ENCODE measurements around the gene FADS1.

Gene FADS1

DNA sequence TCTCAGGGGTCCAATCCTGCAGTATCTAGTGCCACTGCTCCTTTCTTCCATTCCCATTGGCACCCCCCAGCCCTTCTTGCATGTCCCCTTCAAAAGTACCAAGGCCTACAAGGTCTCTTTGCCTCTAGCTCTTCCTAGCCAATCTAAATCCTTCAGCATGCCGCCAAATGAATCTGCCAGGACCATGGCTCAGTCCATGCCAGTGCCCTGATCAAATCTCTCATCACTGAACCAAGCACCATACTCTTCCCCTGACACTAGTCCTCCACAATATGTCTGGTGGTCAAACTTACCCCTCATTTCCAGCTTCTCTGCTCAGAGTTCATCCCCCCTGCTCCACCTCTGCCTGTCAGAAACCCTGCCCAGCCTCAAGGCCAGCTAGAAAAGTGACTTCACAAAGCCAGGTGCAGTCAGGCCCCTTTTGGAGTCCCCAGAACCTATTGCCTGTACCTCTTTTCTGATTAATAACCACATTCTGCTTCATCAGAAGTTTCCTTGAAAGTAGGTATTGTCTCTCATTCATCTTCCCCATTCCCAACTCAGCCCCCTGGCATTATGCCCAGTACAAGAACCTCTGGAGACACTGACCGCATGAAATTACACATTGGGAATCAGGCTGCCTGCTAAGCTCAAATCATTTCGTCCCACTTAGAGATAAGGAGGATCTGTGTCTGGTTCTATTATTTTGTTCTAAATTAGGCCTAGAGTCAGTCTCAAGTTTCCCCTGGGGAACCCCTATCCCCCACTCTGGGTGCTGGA, 12.7 kb downstream of the FADS1 start:
- TF ChIP-seq POLR2A (IDR thresholded peaks at IDR 0.05; ENCODE audit: low read depth, low read length), result no peak
- FAIRE-seq, result no peak
- no peak for DNase-seq (ENCODE audit: insufficient read length, low spot score)

DNA sequence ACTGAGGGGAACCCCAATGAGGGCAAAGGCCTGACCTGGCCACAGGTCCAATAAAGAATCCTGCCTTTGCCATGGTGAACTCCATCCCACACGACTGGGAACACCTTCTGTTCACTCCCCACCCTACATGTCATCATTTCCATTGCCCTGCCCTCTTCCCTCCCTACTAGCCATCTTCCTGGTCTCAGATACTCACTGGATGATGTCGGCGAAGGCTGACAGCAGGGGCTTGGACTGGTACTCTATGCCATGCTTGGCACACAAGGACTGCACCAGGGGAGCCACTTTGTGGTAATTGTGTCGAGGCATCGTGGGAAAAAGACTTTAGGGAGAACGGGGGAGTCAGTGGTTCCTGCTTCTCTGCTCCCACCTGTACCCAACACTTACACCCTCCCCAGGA, 14.2 kb downstream of the FADS1 start:
- FAIRE-seq (no peak), DNase-seq (ENCODE audit: insufficient read length, low spot score) (no peak)
- TF ChIP-seq POLR2A (IDR thresholded peaks at IDR 0.05; ENCODE audit: low read depth, low read length), result no peak

DNA sequence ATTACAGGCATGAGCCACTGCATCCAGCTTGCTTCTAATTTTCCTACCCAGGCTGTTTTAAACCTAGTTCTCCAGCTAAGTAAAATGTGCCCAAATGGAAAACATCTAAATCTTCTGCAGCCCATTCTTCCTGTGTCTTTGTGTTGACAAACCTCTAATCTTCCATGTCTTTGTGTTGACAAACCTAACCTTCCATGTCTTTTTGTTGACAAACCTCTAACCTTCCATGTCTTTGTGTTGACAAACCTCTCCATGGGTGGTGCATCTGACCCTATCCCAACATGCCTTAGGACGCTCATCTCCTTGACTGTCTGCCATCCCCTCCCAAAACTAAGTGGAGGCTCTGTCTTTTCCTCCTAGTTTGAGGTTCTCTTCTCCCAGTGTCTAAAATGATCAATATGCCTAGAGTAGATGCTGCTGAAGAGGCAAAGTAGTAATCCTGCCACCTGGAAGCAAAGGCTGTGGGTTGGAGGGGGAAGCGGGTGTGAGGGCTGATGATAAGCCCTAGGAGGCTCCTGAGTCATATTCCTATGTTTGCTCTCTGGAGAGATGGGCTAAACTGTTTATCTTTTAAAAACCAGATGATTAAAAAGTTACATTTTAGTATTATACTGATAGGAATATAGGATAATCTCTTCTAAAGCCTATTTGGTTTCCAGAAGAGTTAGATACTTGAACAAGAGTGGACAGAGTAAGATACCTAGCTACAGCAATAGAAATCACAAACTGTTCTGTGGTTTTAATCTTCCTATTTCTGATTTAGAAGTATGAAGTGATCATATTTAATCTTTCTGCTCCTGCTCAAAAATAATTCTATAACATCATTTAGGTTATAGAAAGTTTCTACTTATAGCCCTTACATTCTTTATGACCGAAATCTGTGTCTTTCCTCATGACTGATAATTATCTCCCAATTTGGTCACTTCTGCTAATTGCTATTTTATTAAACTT, 16.2 kb downstream of the FADS1 start:
- FAIRE-seq (no peak), DNase-seq (ENCODE audit: insufficient read length, low spot score) (no peak)
- no peak for TF ChIP-seq POLR2A (IDR thresholded peaks at IDR 0.05; ENCODE audit: low read depth, low read length)

DNA sequence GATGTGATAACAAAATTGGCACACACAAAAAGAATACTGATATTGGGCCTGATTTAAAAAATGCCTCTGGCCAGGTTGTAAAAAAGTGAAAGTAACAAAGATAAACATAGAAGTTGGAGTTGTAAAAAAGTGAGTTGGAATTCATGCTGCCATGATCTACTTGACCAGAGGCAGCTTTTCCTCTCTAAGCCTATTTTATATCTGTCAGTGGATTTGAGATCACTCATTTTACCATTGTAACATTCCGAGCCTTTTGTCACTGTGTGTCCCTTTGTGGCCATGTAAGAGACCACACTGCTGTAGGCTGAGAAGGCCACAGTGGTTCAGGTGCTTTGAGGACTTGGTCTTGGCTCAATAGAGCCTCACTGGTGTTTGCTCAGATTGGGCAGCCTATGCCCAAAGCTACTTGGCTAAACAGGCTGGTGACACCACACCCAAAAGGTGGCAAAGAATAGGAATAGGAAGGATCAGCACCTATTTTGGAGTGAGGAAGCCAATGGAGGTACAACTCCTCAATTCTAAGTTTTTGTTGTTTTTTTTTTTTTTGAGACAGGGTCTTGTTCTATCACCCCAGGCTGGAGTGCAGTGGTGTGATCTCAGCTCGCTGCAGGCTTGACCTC, 17.0 kb downstream of the FADS1 start:
- FAIRE-seq, result no peak
- DNase-seq (ENCODE audit: insufficient read length, low spot score), result no peak

DNA sequence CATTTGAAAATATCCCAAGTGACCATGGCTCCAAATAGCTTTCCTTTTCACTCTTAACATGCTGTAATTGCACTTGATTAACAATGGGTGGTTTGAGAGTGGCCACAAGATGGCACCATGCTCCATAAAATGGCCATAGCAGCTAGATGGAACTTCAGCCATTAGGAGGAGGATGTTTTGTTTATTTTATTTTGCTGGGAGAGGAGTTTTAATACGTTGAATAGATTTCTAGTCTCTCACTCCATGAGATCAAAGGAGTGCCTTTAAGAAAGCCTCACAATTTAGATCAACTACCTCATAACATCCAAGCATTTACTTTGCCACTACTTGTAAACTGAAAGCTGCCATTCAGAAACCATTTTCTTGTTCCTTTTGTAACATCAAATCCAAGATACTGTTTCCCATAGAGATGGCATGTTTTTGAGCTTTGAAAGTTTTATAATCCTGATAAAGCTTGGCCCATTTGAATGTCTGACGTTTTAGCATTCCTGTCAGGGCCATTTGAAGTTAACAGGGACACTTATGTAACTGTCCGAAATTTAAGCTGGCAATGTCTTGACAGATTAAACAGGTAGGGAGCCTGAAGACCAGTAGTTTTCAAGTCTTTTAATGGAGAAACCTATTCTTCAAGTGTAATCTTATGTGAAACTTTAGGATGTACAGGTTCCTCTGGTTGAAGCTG, 19.4 kb downstream of the FADS1 start:
- DNase-seq (ENCODE audit: insufficient read length, low spot score) (no peak), FAIRE-seq (no peak)

More for the DNA sequence above, 17.0 kb downstream of the FADS1 start:
- TF ChIP-seq POLR2A (IDR thresholded peaks at IDR 0.05; ENCODE audit: low read depth, low read length), result no peak

DNA sequence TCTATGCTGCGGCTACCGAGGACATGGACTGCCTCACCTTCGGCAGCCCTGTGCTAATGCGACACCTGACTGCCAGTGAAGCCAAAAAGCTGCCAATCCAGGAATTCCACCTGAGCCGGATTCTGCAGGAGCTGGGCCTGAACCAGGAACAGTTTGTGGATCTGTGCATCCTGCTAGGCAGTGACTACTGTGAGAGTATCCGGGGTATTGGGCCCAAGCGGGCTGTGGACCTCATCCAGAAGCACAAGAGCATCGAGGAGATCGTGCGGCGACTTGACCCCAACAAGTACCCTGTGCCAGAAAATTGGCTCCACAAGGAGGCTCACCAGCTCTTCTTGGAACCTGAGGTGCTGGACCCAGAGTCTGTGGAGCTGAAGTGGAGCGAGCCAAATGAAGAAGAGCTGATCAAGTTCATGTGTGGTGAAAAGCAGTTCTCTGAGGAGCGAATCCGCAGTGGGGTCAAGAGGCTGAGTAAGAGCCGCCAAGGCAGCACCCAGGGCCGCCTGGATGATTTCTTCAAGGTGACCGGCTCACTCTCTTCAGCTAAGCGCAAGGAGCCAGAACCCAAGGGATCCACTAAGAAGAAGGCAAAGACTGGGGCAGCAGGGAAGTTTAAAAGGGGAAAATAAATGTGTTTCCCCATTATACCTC, 20.8 kb downstream of the FADS1 start:
- no peak for FAIRE-seq
- DNase-seq (ENCODE audit: insufficient read length, low spot score), result no peak
- no peak for TF ChIP-seq POLR2A (IDR thresholded peaks at IDR 0.05; ENCODE audit: low read depth, low read length)

More for the DNA sequence above, 19.4 kb downstream of the FADS1 start:
- no peak for TF ChIP-seq POLR2A (IDR thresholded peaks at IDR 0.05; ENCODE audit: low read depth, low read length)

DNA sequence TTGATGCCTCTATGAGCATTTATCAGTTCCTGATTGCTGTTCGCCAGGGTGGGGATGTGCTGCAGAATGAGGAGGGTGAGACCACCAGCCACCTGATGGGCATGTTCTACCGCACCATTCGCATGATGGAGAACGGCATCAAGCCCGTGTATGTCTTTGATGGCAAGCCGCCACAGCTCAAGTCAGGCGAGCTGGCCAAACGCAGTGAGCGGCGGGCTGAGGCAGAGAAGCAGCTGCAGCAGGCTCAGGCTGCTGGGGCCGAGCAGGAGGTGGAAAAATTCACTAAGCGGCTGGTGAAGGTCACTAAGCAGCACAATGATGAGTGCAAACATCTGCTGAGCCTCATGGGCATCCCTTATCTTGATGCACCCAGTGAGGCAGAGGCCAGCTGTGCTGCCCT, 21.3 kb downstream of the FADS1 start:
- DNase-seq (ENCODE audit: insufficient read length, low spot score), result no peak
- no peak for TF ChIP-seq POLR2A (IDR thresholded peaks at IDR 0.05; ENCODE audit: low read depth, low read length)
- no peak for FAIRE-seq

DNA sequence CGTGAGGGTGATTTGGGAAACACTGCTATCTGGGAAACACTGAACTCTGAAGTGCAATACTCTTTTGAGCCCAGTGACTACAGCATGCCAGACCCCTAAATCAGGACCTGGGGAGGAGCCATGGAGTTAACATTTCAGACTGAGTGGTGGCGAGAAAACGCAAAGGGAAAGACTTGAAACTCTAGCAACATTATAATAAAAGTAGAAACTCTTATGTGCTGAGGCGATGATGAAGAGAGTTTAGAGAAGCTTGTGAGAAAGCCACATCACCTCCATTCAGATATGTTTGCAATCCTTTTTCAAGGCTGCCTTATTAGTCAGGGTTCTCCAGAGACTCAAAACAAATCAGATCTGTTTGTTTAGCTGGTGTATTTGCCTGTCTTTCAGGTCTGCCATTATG, 22.2 kb downstream of the FADS1 start:
- FAIRE-seq, result no peak
- no peak for DNase-seq (ENCODE audit: insufficient read length, low spot score)
- TF ChIP-seq POLR2A (IDR thresholded peaks at IDR 0.05; ENCODE audit: low read depth, low read length), result no peak

DNA sequence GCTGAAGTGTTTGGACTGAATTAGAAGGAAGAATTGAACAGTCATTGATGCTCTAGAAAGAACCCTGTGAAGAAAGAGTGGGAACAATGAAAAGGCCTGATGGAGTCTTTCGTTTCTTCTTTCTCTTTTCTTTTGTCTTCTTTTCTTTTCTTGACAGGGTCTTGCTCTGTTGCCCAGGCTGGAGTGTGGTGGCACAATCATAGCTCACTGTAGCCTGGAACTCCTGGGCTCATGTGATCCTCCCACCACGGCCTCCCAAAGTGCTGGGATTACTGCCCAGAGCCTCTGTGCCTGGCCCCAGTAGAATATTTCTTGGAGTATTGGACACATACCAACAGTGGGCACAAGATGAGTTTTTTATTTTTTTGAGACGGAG, 23.0 kb downstream of the FADS1 start:
- DNase-seq (ENCODE audit: insufficient read length, low spot score) (no peak), FAIRE-seq (no peak)
- no peak for TF ChIP-seq POLR2A (IDR thresholded peaks at IDR 0.05; ENCODE audit: low read depth, low read length)

DNA sequence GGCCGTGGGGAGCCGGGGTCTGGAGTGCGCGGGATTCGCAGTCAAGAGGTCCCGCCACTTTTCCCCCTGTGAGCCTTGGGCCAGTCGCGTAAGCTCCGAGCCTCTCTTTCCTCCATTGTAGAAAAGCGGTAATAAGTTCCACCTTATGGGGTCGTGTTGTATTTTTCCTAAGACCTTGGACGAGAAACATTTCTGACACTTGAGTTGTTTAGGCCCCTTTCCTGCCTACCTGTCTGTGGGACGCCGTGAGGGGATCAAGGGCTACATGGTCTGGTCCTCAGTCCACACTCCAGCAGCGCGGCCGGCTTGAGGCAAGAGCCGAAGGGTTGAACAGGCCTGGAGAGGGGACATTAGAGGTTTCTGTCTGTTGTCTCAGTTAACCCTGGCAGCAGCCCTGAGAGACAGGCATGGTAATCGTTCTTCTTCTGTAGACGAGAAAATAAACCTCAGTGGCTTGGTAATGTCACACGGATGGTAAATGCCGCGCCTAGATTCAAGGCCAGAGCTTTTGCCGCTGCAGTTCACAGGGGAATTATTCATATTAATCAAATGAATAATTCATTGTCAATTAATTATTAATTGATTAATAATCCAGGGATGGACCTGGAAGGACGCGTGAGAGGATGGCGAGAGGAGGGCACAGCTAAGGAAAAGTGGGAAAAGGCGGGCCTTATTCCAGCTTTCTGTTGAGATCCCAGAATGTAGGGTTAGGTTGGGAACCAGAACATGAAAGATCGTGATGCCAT, 23.5 kb downstream of the FADS1 start:
- DNase-seq (ENCODE audit: insufficient read length, low spot score) (no peak), FAIRE-seq (no peak)
- no peak for TF ChIP-seq POLR2A (IDR thresholded peaks at IDR 0.05; ENCODE audit: low read depth, low read length)

DNA sequence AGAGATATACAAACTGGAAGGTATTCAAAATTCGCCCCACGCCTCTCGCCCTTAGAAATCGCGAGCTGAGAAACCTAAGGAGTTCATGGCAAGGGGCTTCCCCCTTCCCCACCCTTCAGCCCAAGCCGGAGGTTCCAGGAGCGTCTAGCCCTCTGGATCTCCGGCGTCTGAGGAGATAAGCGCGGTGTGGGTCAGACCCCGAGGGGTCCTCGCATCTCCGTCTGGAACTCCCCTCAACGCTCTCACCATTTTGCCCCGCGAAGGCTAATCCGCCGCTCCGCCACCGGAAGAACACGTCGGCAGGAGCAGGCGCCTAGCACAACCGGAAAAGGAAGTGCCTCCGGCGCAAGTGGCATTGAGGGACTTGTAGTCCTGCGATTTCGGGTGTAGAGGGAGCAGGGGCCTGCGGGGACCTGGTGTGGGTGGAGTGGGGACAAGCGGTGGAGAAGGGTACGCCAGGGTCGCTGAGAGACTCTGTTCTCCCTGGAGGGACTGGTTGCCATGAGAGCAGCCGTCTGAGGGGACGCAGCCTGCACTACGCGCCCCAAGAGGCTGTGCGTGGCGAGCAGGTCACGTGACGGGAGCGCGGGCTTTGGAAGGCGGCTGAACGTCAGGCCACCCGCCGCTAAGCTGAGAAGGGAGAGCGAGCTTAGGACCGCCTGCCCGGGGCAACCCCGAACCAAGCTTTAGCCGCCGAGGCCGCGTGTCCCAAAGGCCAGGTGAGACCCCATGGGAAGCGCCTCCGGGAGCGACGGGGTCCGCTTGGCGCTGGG, 24.3 kb downstream of the FADS1 start, which contains the start of the genes FEN1 and TMEM258:
Gene FEN1, plus strand, starts transcription at position 602 of the 773 bp plus-strand sequence. CDS start 2,451 bp downstream, outside the sequence.
Gene TMEM258, minus strand, starts transcription at position 290 of the 773 bp plus-strand sequence. Its CDS starts 41 bp downstream, at position 249.
- DNase-seq (ENCODE audit: insufficient read length, low spot score), result peak; percentile 84
- TF ChIP-seq POLR2A (IDR thresholded peaks at IDR 0.05; ENCODE audit: low read depth, low read length), result peak; percentile 76
- FAIRE-seq, result no peak
